CD14-positive monocyte (primary cell): Measurements from ENCODE around the gene RAB3C. TPM values are rescaled to one million over a fixed set of nuclear protein-coding genes. Genes with fewer than 3 reads are reported as not detected.

ENCODE experiments used
- DNase-seq, 3 donors: peaks; one replicate each; pipeline ENCODE4 v3.0.0-alpha.2; 2011 to 2022
- H2AFZ ChIP-seq: 2 replicates; pipeline ENCODE4 v1.6.0; 2012; ENCODE audit warnings: mild to moderate bottlenecking, low read depth, low read length, inconsistent platforms; ENCODE audit not compliant: insufficient read depth, poor library complexity, severe bottlenecking
- H3K27ac ChIP-seq, 2 donors: 1 replicate in 1 of 2; 2 replicates in 1 of 2; pipeline ENCODE4 v1.5.1; 2012 to 2013; ENCODE audit warnings: low read length in 2 of 2, control low read depth in 1 of 2, inconsistent platforms in 1 of 2, low read depth in 1 of 2, mild to moderate bottlenecking in 1 of 2
- H3K27me3 ChIP-seq, 2 donors: one replicate each; pipeline versions ENCODE4 v1.6.0 to v1.6.1; 2011 to 2013; ENCODE audit warnings: low read length in 2 of 2; ENCODE audit not compliant: control insufficient read depth in 2 of 2, insufficient read depth in 2 of 2
- H3K36me3 ChIP-seq, 2 donors: replicated peaks in 1 of 2; 1 replicate in 1 of 2; 2 replicates in 1 of 2; pipeline versions ENCODE4 v1.5.1 to v1.6.1; 2012 to 2013; ENCODE audit warnings: low read length in 2 of 2, control low read depth in 1 of 2, inconsistent platforms in 1 of 2, mild to moderate bottlenecking in 1 of 2; ENCODE audit not compliant: insufficient read depth in 2 of 2, control insufficient read depth in 1 of 2
- H3K4me1 ChIP-seq, 2 donors: 1 replicate in 1 of 2; 2 replicates in 1 of 2; pipeline versions ENCODE4 v1.5.1 to v1.6.1; 2012 to 2013; ENCODE audit warnings: low read length in 2 of 2, control low read depth in 1 of 2, inconsistent platforms in 1 of 2, mild to moderate bottlenecking in 1 of 2, moderate library complexity in 1 of 2; ENCODE audit not compliant: insufficient read depth in 2 of 2, control insufficient read depth in 1 of 2
- H3K4me2 ChIP-seq: replicated peaks from 2 replicates; pipeline ENCODE3; 2012; ENCODE audit warnings: low read length, moderate library complexity, mild to moderate bottlenecking; ENCODE audit not compliant: poor library complexity, severe bottlenecking; ENCODE audit errors: extremely low read depth
- H3K4me3 ChIP-seq, 3 experiments: fragments of 200-600 bp in 1 of 3; sonication (generic) in 1 of 3; replicated peaks in 1 of 3; 1 replicate in 2 of 3; 2 replicates in 1 of 3; pipeline ENCODE4 v1.5.1; 2011 to 2013; ENCODE audit warnings: low read length in 3 of 3, mild to moderate bottlenecking in 3 of 3, control low read depth in 2 of 3, low read depth in 2 of 3, inconsistent platforms in 1 of 3, moderate library complexity in 1 of 3
- H3K79me2 ChIP-seq: 2 replicates; pipeline ENCODE4 v1.6.0; 2012; ENCODE audit warnings: mild to moderate bottlenecking, control low read depth, inconsistent platforms, low read length, moderate library complexity; ENCODE audit not compliant: insufficient read depth
- H3K9ac ChIP-seq: 2 replicates; pipeline ENCODE4 v1.6.0; 2017; ENCODE audit warnings: low read length, mild to moderate bottlenecking; ENCODE audit not compliant: insufficient read depth, poor library complexity, severe bottlenecking
- H3K9me3 ChIP-seq, 2 donors: replicated peaks in 1 of 2; 1 replicate in 1 of 2; 2 replicates in 1 of 2; pipeline versions ENCODE4 v1.5.1 to v1.6.1; 2012 to 2013; ENCODE audit warnings: low read length in 2 of 2, control low read depth in 1 of 2; ENCODE audit not compliant: control insufficient read depth in 1 of 2, insufficient read depth in 1 of 2
- H4K20me1 ChIP-seq: 2 replicates; pipeline ENCODE4 v1.6.0; 2012; ENCODE audit warnings: mild to moderate bottlenecking, low read length, control low read depth, moderate library complexity; ENCODE audit not compliant: insufficient read depth
- H3K27ac Mint-ChIP-seq, 7 donors: one replicate each; pipeline ENCODE4 v1.8.0; 2020; ENCODE audit warnings: mild to moderate bottlenecking in 7 of 7, mixed read lengths in 7 of 7, moderate library complexity in 6 of 7, inconsistent platforms in 2 of 7
- H3K27me3 Mint-ChIP-seq, 3 donors: one replicate each; pipeline ENCODE4 v1.8.0; 2021 to 2022; ENCODE audit warnings: low read depth in 3 of 3, mild to moderate bottlenecking in 3 of 3, mixed read lengths in 3 of 3, moderate library complexity in 3 of 3, inconsistent platforms in 1 of 3
- H3K36me3 Mint-ChIP-seq, 2 donors: one replicate each; pipeline ENCODE4 v1.8.0; 2020; ENCODE audit warnings: mixed read lengths in 2 of 2, inconsistent platforms in 1 of 2, mild to moderate bottlenecking in 1 of 2
- H3K4me1 Mint-ChIP-seq: one replicate; pipeline ENCODE4 v1.8.0; 2020; ENCODE audit warnings: mild to moderate bottlenecking, mixed read lengths
- H3K4me3 Mint-ChIP-seq, 2 donors: one replicate each; pipeline ENCODE4 v1.8.0; 2020; ENCODE audit warnings: mild to moderate bottlenecking in 2 of 2, mixed read lengths in 2 of 2, moderate library complexity in 1 of 2
- H3K9me3 Mint-ChIP-seq, 7 donors: one replicate each; pipeline ENCODE4 v1.8.0; 2020 to 2022; ENCODE audit warnings: mixed read lengths in 7 of 7, mild to moderate bottlenecking in 6 of 7, moderate library complexity in 6 of 7, inconsistent platforms in 2 of 7
- WGBS: methylation state at CpG from one replicate; pipeline ENCODE4 v1.1.5; 2013; ENCODE audit warnings: missing lambda C conversion rate; ENCODE audit not compliant: insufficient coverage; 5-methylcytosine and 5-hydroxymethylcytosine counted together
- intact Hi-C, 2 donors: fragments of 100-400 bp; cut with micrococcal nuclease; formaldehyde crosslinking; loops; one replicate each; pipeline versions ENCODE4 v1.15.0 to v1.15.1; 2023
- polyA plus RNA-seq, 3 donors: library from polyadenylated mRNA; depleted of rRNA in 1 of 3; unstranded in 2 of 3; stranded (reverse) in 1 of 3; fragments of 300-500 nt in 2 of 3; fragments of >200 nt in 1 of 3; fragmentation: Illumina TruSeq in 2 of 3; gene quantifications; 1 replicate in 2 of 3; 2 replicates in 1 of 3; pipeline ENCODE4 v1.2.3, GENCODE V29; 2012 to 2021
- TF ChIP-seq, protein P1 (sequence below): fragments of 200-600 bp; IDR thresholded peaks from one replicate; pipeline ENCODE4 v1.8.0; 2022; ENCODE audit warnings: antibody characterized with exemption, mild to moderate bottlenecking

RAB3C gene
- polyA plus RNA-seq, 3 donors: under 0.01 to 0.81 TPM; not detected in 1

GRCh38 chr5:58771796-58772195, 188.9 kb downstream of the RAB3C start:
- Histone ChIP-seq H3K4me3 (no peak overlapping the region), H2AFZ (no peak overlapping the region), H3K4me2 (no peak overlapping the region), H3K36me3 (no peaks in the 10 kb centered on the region), H3K4me1 (peaks cover 18 to 22% of the 10 kb centered on the region in 2 donors), H4K20me1 (no peaks in the 10 kb centered on the region), H3K9me3 (no peaks in the 10 kb centered on the region), H3K79me2 (no peaks in the 10 kb centered on the region), H3K27ac (no peak overlapping the region), H3K9ac (no peak overlapping the region), H3K27me3 (no peaks in the 10 kb centered on the region)
- H3K4me3 Mint-ChIP-seq: no peak overlapping the region
- DNase-seq: no peak
- H3K36me3 Mint-ChIP-seq: no peaks in the 10 kb centered on the region
- H3K9me3 Mint-ChIP-seq: peaks cover 0 to 2% (median 0%) of the 10 kb centered on the region in 7 donors
- intact Hi-C loops: no loop called here
- peaks cover 0 to 2% (median 0%) of the 10 kb centered on the region in 3 donors for H3K27me3 Mint-ChIP-seq
- peaks cover 22% of the 10 kb centered on the region for H3K4me1 Mint-ChIP-seq
- WGBS: no CpG with 5 or more reads among the region's 2 CpGs
- H3K27ac Mint-ChIP-seq: no peak overlapping the region
- TF ChIP-seq, protein P1, sequence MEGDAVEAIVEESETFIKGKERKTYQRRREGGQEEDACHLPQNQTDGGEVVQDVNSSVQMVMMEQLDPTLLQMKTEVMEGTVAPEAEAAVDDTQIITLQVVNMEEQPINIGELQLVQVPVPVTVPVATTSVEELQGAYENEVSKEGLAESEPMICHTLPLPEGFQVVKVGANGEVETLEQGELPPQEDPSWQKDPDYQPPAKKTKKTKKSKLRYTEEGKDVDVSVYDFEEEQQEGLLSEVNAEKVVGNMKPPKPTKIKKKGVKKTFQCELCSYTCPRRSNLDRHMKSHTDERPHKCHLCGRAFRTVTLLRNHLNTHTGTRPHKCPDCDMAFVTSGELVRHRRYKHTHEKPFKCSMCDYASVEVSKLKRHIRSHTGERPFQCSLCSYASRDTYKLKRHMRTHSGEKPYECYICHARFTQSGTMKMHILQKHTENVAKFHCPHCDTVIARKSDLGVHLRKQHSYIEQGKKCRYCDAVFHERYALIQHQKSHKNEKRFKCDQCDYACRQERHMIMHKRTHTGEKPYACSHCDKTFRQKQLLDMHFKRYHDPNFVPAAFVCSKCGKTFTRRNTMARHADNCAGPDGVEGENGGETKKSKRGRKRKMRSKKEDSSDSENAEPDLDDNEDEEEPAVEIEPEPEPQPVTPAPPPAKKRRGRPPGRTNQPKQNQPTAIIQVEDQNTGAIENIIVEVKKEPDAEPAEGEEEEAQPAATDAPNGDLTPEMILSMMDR: no peak

GRCh38 chr5:58773744-58774441, 191.0 kb downstream of the RAB3C start:
- Histone ChIP-seq H3K4me3 (no peak overlapping the region), H3K27me3 (no peaks in the 10 kb centered on the region), H3K9me3 (no peaks in the 10 kb centered on the region), H2AFZ (no peak overlapping the region), H3K79me2 (no peaks in the 10 kb centered on the region), H3K9ac (no peak overlapping the region), H4K20me1 (no peaks in the 10 kb centered on the region), H3K36me3 (no peaks in the 10 kb centered on the region), H3K4me1 (peaks cover 18 to 22% of the 10 kb centered on the region in 2 donors), H3K4me2 (no peak overlapping the region), H3K27ac (no peak overlapping the region)
- TF ChIP-seq, protein P1: no peak
- Mint-ChIP-seq H3K9me3 (peaks cover 0 to 2% (median 0%) of the 10 kb centered on the region in 7 donors), H3K4me3 (peak overlapping the region in 1 of 2 donors; percentile 8), H3K4me1 (peaks cover 22% of the 10 kb centered on the region), H3K27me3 (peaks cover 0 to 2% (median 0%) of the 10 kb centered on the region in 3 donors), H3K27ac (no peak overlapping the region), H3K36me3 (no peaks in the 10 kb centered on the region)
- intact Hi-C loops: no loop called here
- DNase-seq: no peak
- WGBS: 100% methylated on average over 2 of the region's 2 CpGs
